ENCODE measurements around the gene KRT4. TPM values are rescaled to one million over a fixed set of nuclear protein-coding genes. Genes with fewer than 3 reads are reported as not detected.

The KRT4 gene
- total RNA-seq, 1 donor from 2014 or later: not detected

DNA sequence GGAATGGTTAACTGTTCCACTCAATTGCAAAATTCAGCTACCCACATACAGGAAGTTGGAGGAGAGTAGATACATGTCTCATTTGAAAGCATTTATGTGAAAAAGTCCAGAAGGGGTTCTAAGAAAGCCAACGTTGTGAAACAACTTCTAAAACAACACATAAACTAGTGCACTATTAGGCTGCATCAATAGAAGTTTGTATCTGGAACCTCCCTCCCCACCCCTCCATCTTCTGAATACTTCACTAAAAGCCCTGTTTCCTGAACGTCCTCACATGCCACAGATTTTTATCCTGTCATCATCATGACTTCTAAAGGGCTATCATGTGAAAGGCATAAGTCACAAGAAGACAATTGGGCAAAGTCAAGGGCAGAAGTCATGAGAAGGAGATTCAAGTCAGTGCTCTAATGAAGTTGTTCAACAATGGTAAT, 14.7 kb upstream of the KRT4 start:
- H3K9me3 Mint-ChIP-seq: no peaks in the 10 kb centered on the region
- H3K36me3 ChIP-seq: no peaks in the 10 kb centered on the region
- no peaks in the 10 kb centered on the region for H3K36me3 Mint-ChIP-seq
- no peaks in the 10 kb centered on the region for H3K27me3 ChIP-seq
- H3F3A ChIP-seq (ENCODE audit: low read depth): no peaks in the 10 kb centered on the region
- no peaks in the 10 kb centered on the region for H3K79me2 ChIP-seq (ENCODE audit: low read depth)
- no peak overlapping the region for H3K4me2 ChIP-seq
- H3K27ac ChIP-seq: no peak overlapping the region
- H3K9me3 ChIP-seq (ENCODE audit: low read depth): no peaks in the 10 kb centered on the region
- H2AFZ ChIP-seq (replicated peaks): no peak overlapping the region
- no peaks in the 10 kb centered on the region for H4K20me1 ChIP-seq (ENCODE audit: low read depth)
- peaks cover 7% of the 10 kb centered on the region for H3K4me1 Mint-ChIP-seq
- H3K4me3 ChIP-seq: no peak overlapping the region
- H3K4me3 Mint-ChIP-seq: no peak overlapping the region
- no peak overlapping the region for H3K27ac Mint-ChIP-seq
- H3K9ac ChIP-seq: no peak overlapping the region
- H3K27me3 Mint-ChIP-seq (ENCODE audit: insufficient read depth, low read depth): peaks cover 5% of the 10 kb centered on the region
- DNase-seq (ENCODE audit: low spot score): no peak
- TF ChIP-seq EZH2 (IDR thresholded peaks at IDR 0.05) (no peak), CTCF (IDR thresholded peaks at IDR 0.05) (no peak), EZH2phosphoT487 (IDR thresholded peaks at IDR 0.05) (no peak)
- no peaks in the 10 kb centered on the region for H3K4me1 ChIP-seq

GRCh38 chr12:52828156-52828555, 14.2 kb upstream of the KRT4 start:
- Histone ChIP-seq H3K79me2 (ENCODE audit: low read depth) (no peaks in the 10 kb centered on the region), H3K4me3 (no peak overlapping the region), H3K27ac (no peak overlapping the region), H3F3A (ENCODE audit: low read depth) (no peaks in the 10 kb centered on the region), H3K9me3 (ENCODE audit: low read depth) (no peaks in the 10 kb centered on the region), H3K27me3 (no peaks in the 10 kb centered on the region), H3K36me3 (no peaks in the 10 kb centered on the region), H3K9ac (no peak overlapping the region), H3K4me2 (no peak overlapping the region), H4K20me1 (ENCODE audit: low read depth) (no peaks in the 10 kb centered on the region), H3K4me1 (no peaks in the 10 kb centered on the region), H2AFZ (replicated peaks) (no peak overlapping the region)
- peaks cover 7% of the 10 kb centered on the region for H3K27me3 Mint-ChIP-seq (ENCODE audit: insufficient read depth, low read depth)
- no peak overlapping the region for H3K27ac Mint-ChIP-seq
- H3K4me1 Mint-ChIP-seq: peaks cover 5% of the 10 kb centered on the region
- no peak overlapping the region for H3K4me3 Mint-ChIP-seq
- H3K36me3 Mint-ChIP-seq: no peaks in the 10 kb centered on the region
- H3K9me3 Mint-ChIP-seq: no peaks in the 10 kb centered on the region
- TF ChIP-seq CTCF (IDR thresholded peaks at IDR 0.05): no peak
- TF ChIP-seq EZH2 (IDR thresholded peaks at IDR 0.05): no peak
- TF ChIP-seq EZH2phosphoT487 (IDR thresholded peaks at IDR 0.05): no peak
- DNase-seq (ENCODE audit: low spot score): no peak

DNA sequence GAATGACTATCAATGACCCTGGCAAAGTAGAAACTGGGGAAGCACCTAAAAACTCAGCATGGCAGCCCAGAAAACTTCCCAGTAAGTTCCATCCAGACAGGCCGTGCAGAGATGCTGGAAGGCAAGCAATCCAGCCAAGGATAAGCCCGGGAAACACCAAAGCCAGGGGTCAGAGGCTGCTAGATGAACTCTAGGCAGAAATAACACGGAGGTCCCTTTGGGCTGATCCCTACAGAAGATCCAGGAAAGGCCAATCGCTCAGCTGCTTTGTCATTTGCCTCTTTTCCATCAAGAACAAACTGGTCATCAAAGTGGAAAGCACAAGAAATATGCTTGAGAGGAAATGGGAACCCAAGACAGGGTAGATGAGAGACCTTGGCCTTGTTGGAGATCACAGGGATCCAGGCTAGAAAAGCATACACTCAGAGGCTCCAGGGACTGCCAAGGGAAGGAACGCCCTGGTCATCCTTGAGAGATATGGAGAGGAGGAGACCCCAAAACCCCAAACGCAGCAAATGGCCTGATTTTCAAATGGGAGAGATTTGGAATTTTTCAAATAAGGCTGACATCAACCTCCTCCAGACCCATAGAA, 13.7 kb upstream of the KRT4 start:
- H2AFZ ChIP-seq (replicated peaks): no peak overlapping the region
- TF ChIP-seq EZH2phosphoT487 (IDR thresholded peaks at IDR 0.05) (no peak), EZH2 (IDR thresholded peaks at IDR 0.05) (no peak), CTCF (IDR thresholded peaks at IDR 0.05) (no peak)
- no peaks in the 10 kb centered on the region for H3K4me1 Mint-ChIP-seq
- no peak overlapping the region for H3K27ac ChIP-seq
- H3K79me2 ChIP-seq (ENCODE audit: low read depth): no peaks in the 10 kb centered on the region
- H3K36me3 ChIP-seq: no peaks in the 10 kb centered on the region
- H3K36me3 Mint-ChIP-seq: no peaks in the 10 kb centered on the region
- no peaks in the 10 kb centered on the region for H4K20me1 ChIP-seq (ENCODE audit: low read depth)
- H3K9me3 Mint-ChIP-seq: no peaks in the 10 kb centered on the region
- no peaks in the 10 kb centered on the region for H3K27me3 ChIP-seq
- no peaks in the 10 kb centered on the region for H3K4me1 ChIP-seq
- no peaks in the 10 kb centered on the region for H3F3A ChIP-seq (ENCODE audit: low read depth)
- no peak overlapping the region for H3K9ac ChIP-seq
- no peak overlapping the region for H3K4me3 Mint-ChIP-seq
- peaks cover 7% of the 10 kb centered on the region for H3K27me3 Mint-ChIP-seq (ENCODE audit: insufficient read depth, low read depth)
- H3K4me3 ChIP-seq: no peak overlapping the region
- no peaks in the 10 kb centered on the region for H3K9me3 ChIP-seq (ENCODE audit: low read depth)
- no peak overlapping the region for H3K27ac Mint-ChIP-seq
- H3K4me2 ChIP-seq: no peak overlapping the region
- no peak for DNase-seq (ENCODE audit: low spot score)

All from neural progenitor cell (in vitro differentiated cells).